ENCODE data around the gene TPD52L1. TPM values are rescaled to one million over a fixed set of nuclear protein-coding genes. Genes with fewer than 3 reads are reported as not detected.

Gene TPD52L1
- total and polyA plus RNA-seq, 2 of the 13 experiments (the other 11 are each of a cell fraction or from before 2014, with no cell fraction given), result 0.49 to 0.53 TPM

- in situ Hi-C loops (cut with HindIII; ENCODE audit: extremely low pct_ligation_motif_present, low pct_unique_long_range_greater_than_20kb), result loop anchor here (5.0 kb wide), 1 partner anchor 242 kb away; no protein-coding TSS in a partner anchor
- Histone ChIP-seq H3K4me1 (ENCODE audit: insufficient read depth, low read length) (no peaks in the 10 kb centered on the region), H4K20me1 (ENCODE audit: insufficient read depth, low read length) (no peaks in the 10 kb centered on the region), H3K9ac (ENCODE audit: insufficient read depth, low read depth, low read length) (no peak overlapping the region), H3K27ac (ENCODE audit: extremely low read length, insufficient read depth, low read length) (no peak overlapping the region), H3K79me2 (ENCODE audit: insufficient read depth, low read length) (no peaks in the 10 kb centered on the region), H3K4me3 (replicated peaks in 1 of 3; ENCODE audit: insufficient read depth in 1 of 3, low read depth in 2 of 3, low read length in 3 of 3) (no peak overlapping the region), H2AFZ (ENCODE audit: low read length) (no peak overlapping the region), H3K4me2 (ENCODE audit: low read depth, low read length) (no peak overlapping the region), H3K27me3 (ENCODE audit: control insufficient read depth in 1 of 2, insufficient read depth in 2 of 2, low read length in 2 of 2) (no peaks in the 10 kb centered on the region), H3K36me3 (replicated peaks in 1 of 2; ENCODE audit: control insufficient read depth in 1 of 2, insufficient read depth in 2 of 2, low read length in 2 of 2) (no peaks in the 10 kb centered on the region), H3K9me3 (ENCODE audit: low read length) (peaks cover 37% of the 10 kb centered on the region)
- 2% methylated on average over 1 of the region's 1 CpG for WGBS (ENCODE audit: low lambda C conversion rate)
- intact Hi-C loops (cut with micrococcal nuclease; ENCODE audit: unreplicated experiment), result loop anchor here (1.0 to 5.0 kb wide), 3 partner anchors 152 to 1312 kb away; partner anchors contain the start of genes NKAIN2 and RNF217
- DNase-seq (ENCODE audit: low spot score), result peak; percentile 43
- no TSS peak for BruUV-seq (replicated peaks)
- ChIA-PET CTCF (ENCODE audit: low intra/inter-chr PET ratio, low total read pairs) (interaction anchor here (1.4 to 3.5 kb wide), 2 partner anchors 243 to 1312 kb away, joined by 4 to 61 read pairs; no protein-coding TSS in a partner anchor), POLR2A (no interaction called here)
- no peak for ATAC-seq
- FAIRE-seq, result no peak
- TF ChIP-seq ZFY (CRISPR knock-in tag; IDR thresholded peaks at IDR 0.05), result no peak
- no peak for TF ChIP-seq GLMP (CRISPR knock-in tag; IDR thresholded peaks at IDR 0.05; ENCODE audit: borderline replicate concordance)
- TF ChIP-seq NFE2L1 (CRISPR knock-in tag; IDR thresholded peaks at IDR 0.05; ENCODE audit: borderline replicate concordance), result no peak
- TF ChIP-seq RFX1 (IDR thresholded peaks at IDR 0.05), result no peak
- peak; percentile 58 for TF ChIP-seq CTCF (CRISPR knock-in tag; IDR thresholded peaks at IDR 0.05)
- TF ChIP-seq USF2 (IDR thresholded peaks at IDR 0.05; ENCODE audit: low read depth, low read length), result no peak
- no peak for TF ChIP-seq USF2 (CRISPR knock-in tag; IDR thresholded peaks at IDR 0.05; ENCODE audit: borderline replicate concordance)
- TF ChIP-seq FOXK2 (IDR thresholded peaks at IDR 0.05), result no peak
- TF ChIP-seq, protein P1, sequence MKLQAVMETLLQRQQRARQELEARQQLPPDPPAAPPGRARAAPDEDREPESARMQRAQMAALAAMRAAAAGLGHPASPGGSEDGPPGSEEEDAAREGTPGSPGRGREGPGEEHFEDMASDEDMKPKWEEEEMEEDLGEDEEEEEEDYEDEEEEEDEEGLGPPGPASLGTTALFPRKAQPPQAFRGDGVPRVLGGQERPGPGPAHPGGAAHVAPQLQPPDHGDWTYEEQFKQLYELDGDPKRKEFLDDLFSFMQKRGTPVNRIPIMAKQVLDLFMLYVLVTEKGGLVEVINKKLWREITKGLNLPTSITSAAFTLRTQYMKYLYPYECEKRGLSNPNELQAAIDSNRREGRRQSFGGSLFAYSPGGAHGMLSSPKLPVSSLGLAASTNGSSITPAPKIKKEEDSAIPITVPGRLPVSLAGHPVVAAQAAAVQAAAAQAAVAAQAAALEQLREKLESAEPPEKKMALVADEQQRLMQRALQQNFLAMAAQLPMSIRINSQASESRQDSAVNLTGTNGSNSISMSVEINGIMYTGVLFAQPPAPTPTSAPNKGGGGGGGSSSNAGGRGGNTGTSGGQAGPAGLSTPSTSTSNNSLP (IDR thresholded peaks at IDR 0.05; ENCODE audit: low read depth, low read length), result peak; percentile 46; the same call in 1 of the 2 replicates
- no peak for TF ChIP-seq ZZZ3 (CRISPR knock-in tag; IDR thresholded peaks at IDR 0.05; ENCODE audit: borderline replicate concordance)
- TF ChIP-seq, protein P2, sequence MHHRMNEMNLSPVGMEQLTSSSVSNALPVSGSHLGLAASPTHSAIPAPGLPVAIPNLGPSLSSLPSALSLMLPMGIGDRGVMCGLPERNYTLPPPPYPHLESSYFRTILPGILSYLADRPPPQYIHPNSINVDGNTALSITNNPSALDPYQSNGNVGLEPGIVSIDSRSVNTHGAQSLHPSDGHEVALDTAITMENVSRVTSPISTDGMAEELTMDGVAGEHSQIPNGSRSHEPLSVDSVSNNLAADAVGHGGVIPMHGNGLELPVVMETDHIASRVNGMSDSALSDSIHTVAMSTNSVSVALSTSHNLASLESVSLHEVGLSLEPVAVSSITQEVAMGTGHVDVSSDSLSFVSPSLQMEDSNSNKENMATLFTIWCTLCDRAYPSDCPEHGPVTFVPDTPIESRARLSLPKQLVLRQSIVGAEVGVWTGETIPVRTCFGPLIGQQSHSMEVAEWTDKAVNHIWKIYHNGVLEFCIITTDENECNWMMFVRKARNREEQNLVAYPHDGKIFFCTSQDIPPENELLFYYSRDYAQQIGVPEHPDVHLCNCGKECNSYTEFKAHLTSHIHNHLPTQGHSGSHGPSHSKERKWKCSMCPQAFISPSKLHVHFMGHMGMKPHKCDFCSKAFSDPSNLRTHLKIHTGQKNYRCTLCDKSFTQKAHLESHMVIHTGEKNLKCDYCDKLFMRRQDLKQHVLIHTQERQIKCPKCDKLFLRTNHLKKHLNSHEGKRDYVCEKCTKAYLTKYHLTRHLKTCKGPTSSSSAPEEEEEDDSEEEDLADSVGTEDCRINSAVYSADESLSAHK (CRISPR knock-in tag; IDR thresholded peaks at IDR 0.05; ENCODE audit: borderline replicate concordance), result no peak
- no peak for TF ChIP-seq TRIM22 (IDR thresholded peaks at IDR 0.05)
- TF ChIP-seq SMC3 (IDR thresholded peaks at IDR 0.05; ENCODE audit: low read length), result peak; percentile 61
These were observed 39.2 kb upstream of the TPD52L1 start for GRCh38 chr6:125114248-125114858.
